Adipose tissue (tissue), 3 donors: Measurements from ENCODE around the gene OTOR. TPM values are rescaled to one million over a fixed set of nuclear protein-coding genes. Genes with fewer than 3 reads are reported as not detected.

Experiments used
- polyA plus RNA-seq, 3 donors: library from polyadenylated mRNA; stranded (reverse); fragments of 200-250 nt; gene quantifications; one replicate each; pipeline ENCODE4 v1.2.3, GENCODE V29; 2013
- donor health status: healthy with polysubstance abuse.
- donor health status: Bipolar disorder and iron deficiency.
- donor health status: healthy.

OTOR gene
- polyA plus RNA-seq, 3 donors, result not detected

Other genes with a start within 250 kb of the OTOR start
- gene KIF16B, start 174.9 kb upstream of the OTOR start, polyA plus RNA-seq, result 1 to 10 TPM; 6.1 to 9.4 (median 8.7) TPM
- 10 to 100 TPM; 22.1 to 64.0 (median 44.1) TPM for gene SNRPB2, start 18.3 kb upstream of the OTOR start, polyA plus RNA-seq